ENCODE data around the gene FREY1.
"Not testable (repeated sequence)": the region's sequence is repeated elsewhere in the genome, so short reads cannot be mapped to it uniquely, and the experiment has no call there.

The FREY1 gene

GRCh38 chr11:45913942-45914635, 7.0 kb upstream of the FREY1 start:
- DNase-seq (ENCODE audit: low spot score), result no peak

GRCh38 chr11:45913514-45913913, 6.4 kb upstream of the FREY1 start:
- no peak for DNase-seq (ENCODE audit: low spot score)

- DNase-seq (ENCODE audit: low spot score), result no peak
Measured at GRCh38 chr11:45910623-45911022, 3.6 kb upstream of the FREY1 start.

- DNase-seq (ENCODE audit: low spot score), result no peak
Measured at GRCh38 chr11:45909594-45910475, 2.8 kb upstream of the FREY1 start.

GRCh38 chr11:45907911-45908370, 870 bp upstream of the FREY1 start:
- DNase-seq (ENCODE audit: low spot score), result no peak

GRCh38 chr11:45906096-45906682, 882 bp downstream of the FREY1 start:
- no peak for DNase-seq (ENCODE audit: low spot score)

GRCh38 chr11:45905576-45905975, 1.5 kb downstream of the FREY1 start:
- not testable (repeated sequence) for DNase-seq (ENCODE audit: low spot score)

- DNase-seq (ENCODE audit: low spot score), result no peak
Measured at GRCh38 chr11:45905095-45905494, 2.0 kb downstream of the FREY1 start.

- no peak for DNase-seq (ENCODE audit: low spot score)
Measured at GRCh38 chr11:45904309-45904915, 2.7 kb downstream of the FREY1 start.

GRCh38 chr11:45902452-45903380, 4.4 kb downstream of the FREY1 start:
- DNase-seq (ENCODE audit: low spot score), result no peak

GRCh38 chr11:45901626-45902025, 5.4 kb downstream of the FREY1 start:
- DNase-seq (ENCODE audit: low spot score), result no peak

- no peak for DNase-seq (ENCODE audit: low spot score)
Measured at GRCh38 chr11:45900916-45901617, 6.0 kb downstream of the FREY1 start.

- DNase-seq (ENCODE audit: low spot score), result not testable (repeated sequence)
Measured at GRCh38 chr11:45900175-45900800, 6.8 kb downstream of the FREY1 start.

GRCh38 chr11:45899448-45900174, 7.5 kb downstream of the FREY1 start:
- no peak for DNase-seq (ENCODE audit: low spot score)

- no peak for DNase-seq (ENCODE audit: low spot score)
Measured at GRCh38 chr11:45899086-45899447, 8.0 kb downstream of the FREY1 start.

GRCh38 chr11:45897556-45897955, 9.5 kb downstream of the FREY1 start:
- DNase-seq (ENCODE audit: low spot score), result no peak

GRCh38 chr11:45896422-45896984, 10.6 kb downstream of the FREY1 start:
- DNase-seq (ENCODE audit: low spot score), result no peak

- DNase-seq (ENCODE audit: low spot score), result no peak
Measured at GRCh38 chr11:45895553-45896259, 11.4 kb downstream of the FREY1 start.
